Trophoblast cell (in vitro differentiated cells and primary cell): Measurements from ENCODE around the gene ZNF565.
"Not testable (repeated sequence)": the region's sequence is repeated elsewhere in the genome, so short reads cannot be mapped to it uniquely, and the experiment has no call there.

Source experiments
- DNase-seq, 2 donors: peaks; one replicate each; pipeline ENCODE4 v3.0.0-alpha.2; 2016
- H2AFZ ChIP-seq: 2 replicates; pipeline ENCODE4 v1.6.1; 2013; ENCODE audit warnings: low read length, moderate library complexity, mild to moderate bottlenecking; ENCODE audit not compliant: insufficient read depth, poor library complexity
- H2AK5ac ChIP-seq: 2 replicates; pipeline ENCODE4 v1.6.1; 2013; ENCODE audit warnings: mild to moderate bottlenecking, low read length
- H2BK120ac ChIP-seq: 2 replicates; pipeline ENCODE4 v1.6.1; 2013; ENCODE audit warnings: low read length, mild to moderate bottlenecking, moderate library complexity; ENCODE audit not compliant: insufficient read depth, poor library complexity
- H2BK12ac ChIP-seq: 2 replicates; pipeline ENCODE4 v1.6.1; 2013; ENCODE audit warnings: mild to moderate bottlenecking, low read length, moderate library complexity
- H2BK5ac ChIP-seq: 2 replicates; pipeline ENCODE4 v1.6.1; 2013; ENCODE audit warnings: low read length, low read depth, moderate library complexity, mild to moderate bottlenecking; ENCODE audit not compliant: poor library complexity
- H3K14ac ChIP-seq: 2 replicates; pipeline ENCODE4 v1.6.1; 2013; ENCODE audit warnings: mild to moderate bottlenecking, low read length
- H3K18ac ChIP-seq: 2 replicates; pipeline ENCODE4 v1.6.1; 2013; ENCODE audit warnings: mild to moderate bottlenecking, low read length
- H3K23ac ChIP-seq: 2 replicates; pipeline ENCODE4 v1.6.1; 2013; ENCODE audit warnings: low read length
- H3K27ac ChIP-seq: 2 replicates; pipeline ENCODE4 v1.5.1; 2013; ENCODE audit warnings: low read depth, mild to moderate bottlenecking, inconsistent platforms, low read length, moderate library complexity
- H3K27me3 ChIP-seq: 2 replicates; pipeline ENCODE4 v1.6.1; 2013; ENCODE audit warnings: inconsistent platforms, mild to moderate bottlenecking, low read length, moderate library complexity; ENCODE audit not compliant: insufficient read depth
- H3K36me3 ChIP-seq, 2 experiments: 1 replicate in 1 of 2; 2 replicates in 1 of 2; pipeline ENCODE4 v1.6.1; 2013; ENCODE audit warnings: low read length in 2 of 2, mild to moderate bottlenecking in 2 of 2, moderate library complexity in 1 of 2; ENCODE audit not compliant: insufficient read depth in 2 of 2, control insufficient read depth in 1 of 2
- H3K4ac ChIP-seq: 2 replicates; pipeline ENCODE4 v1.6.1; 2013; ENCODE audit warnings: low read depth, mild to moderate bottlenecking, low read length, moderate library complexity
- H3K4me1 ChIP-seq, 2 experiments: 1 replicate in 1 of 2; 2 replicates in 1 of 2; pipeline ENCODE4 v1.6.1; 2013; ENCODE audit warnings: low read length in 2 of 2, mild to moderate bottlenecking in 2 of 2, moderate library complexity in 1 of 2; ENCODE audit not compliant: insufficient read depth in 2 of 2, control insufficient read depth in 1 of 2
- H3K4me2 ChIP-seq: 2 replicates; pipeline ENCODE4 v1.6.1; 2013; ENCODE audit warnings: inconsistent platforms, mild to moderate bottlenecking, low read length, moderate library complexity
- H3K4me3 ChIP-seq: 2 replicates; pipeline ENCODE4 v1.5.1; 2013; ENCODE audit warnings: mild to moderate bottlenecking, low read depth, low read length, inconsistent platforms
- H3K79me1 ChIP-seq: one replicate; pipeline ENCODE4 v1.6.1; 2013; ENCODE audit warnings: low read length
- H3K79me2 ChIP-seq: 2 replicates; pipeline ENCODE4 v1.6.1; 2013; ENCODE audit warnings: low read length, mild to moderate bottlenecking; ENCODE audit not compliant: control insufficient read depth, insufficient read depth, poor library complexity
- H3K9ac ChIP-seq: 2 replicates; pipeline ENCODE4 v1.6.1; 2013; ENCODE audit warnings: mild to moderate bottlenecking, low read length
- H3K9me3 ChIP-seq: 2 replicates; pipeline ENCODE4 v1.6.1; 2013; ENCODE audit warnings: low read depth, mild to moderate bottlenecking, control low read depth, inconsistent platforms, low read length; ENCODE audit not compliant: insufficient read depth
- H4K12ac ChIP-seq: 2 replicates; pipeline ENCODE4 v1.6.1; 2013; ENCODE audit warnings: low read depth, mild to moderate bottlenecking, low read length, moderate library complexity
- H4K8ac ChIP-seq: 2 replicates; pipeline ENCODE4 v1.6.1; 2013; ENCODE audit warnings: low read depth, mild to moderate bottlenecking, low read length, moderate library complexity
- H4K91ac ChIP-seq: one replicate; pipeline ENCODE4 v1.6.1; 2013; ENCODE audit warnings: low read depth, mild to moderate bottlenecking, low read length, moderate library complexity
- WGBS: extraction: QIAGEN DNeasy Blood & Tissue Kit; methylation state at CpG from one replicate; pipeline ENCODE4 v1.1.7; 2013; ENCODE audit warnings: missing lambda C conversion rate; ENCODE audit not compliant: insufficient read length, insufficient coverage; ENCODE audit errors: extremely low coverage; 5-methylcytosine and 5-hydroxymethylcytosine counted together

The ZNF565 gene

DNA sequence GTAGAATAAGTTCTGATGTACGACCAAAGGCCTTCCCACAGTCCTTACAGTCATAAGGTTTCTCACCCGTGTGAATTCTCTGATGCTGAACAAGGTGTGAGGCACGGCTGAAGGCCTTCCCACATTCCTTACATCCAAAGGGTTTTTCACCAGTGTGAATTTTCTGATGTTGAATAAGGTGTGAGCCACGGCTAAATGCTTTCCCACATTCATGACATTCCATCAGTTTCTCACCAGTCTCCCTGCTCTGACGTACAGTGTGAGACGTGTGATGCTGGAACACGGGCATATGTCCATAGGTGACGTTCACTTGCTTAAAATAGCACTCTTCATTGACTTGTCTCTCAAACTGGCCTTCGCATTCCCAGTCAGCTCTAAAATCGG is 31.2 kb downstream of the ZNF565 start:
- WGBS: no CpG with 5 or more reads among the region's 10 CpGs
- Histone ChIP-seq H4K91ac (no peak overlapping the region), H2BK120ac (peak overlapping the region; percentile 62), H3K4me1 (peaks cover 4 to 11% of the 10 kb centered on the region in 2 experiments), H3K4me3 (no peak overlapping the region), H3K9ac (no peak overlapping the region), H3K36me3 (peaks cover 0 to 2% of the 10 kb centered on the region in 2 experiments), H3K18ac (no peak overlapping the region), H3K23ac (no peak overlapping the region), H3K9me3 (no peaks in the 10 kb centered on the region), H2BK12ac (no peak overlapping the region), H3K27ac (peak overlapping the region; percentile 28), H4K8ac (no peak overlapping the region), H4K12ac (no peak overlapping the region), H3K27me3 (no peaks in the 10 kb centered on the region), H3K79me1 (no peaks in the 10 kb centered on the region), H3K4me2 (peak overlapping the region; percentile 25), H2BK5ac (peak overlapping the region; percentile 6), H2AK5ac (no peak overlapping the region), H2AFZ (no peak overlapping the region), H3K4ac (no peak overlapping the region), H3K79me2 (no peaks in the 10 kb centered on the region), H3K14ac (no peak overlapping the region)
- peak; percentile 88 to 89 for DNase-seq

DNA sequence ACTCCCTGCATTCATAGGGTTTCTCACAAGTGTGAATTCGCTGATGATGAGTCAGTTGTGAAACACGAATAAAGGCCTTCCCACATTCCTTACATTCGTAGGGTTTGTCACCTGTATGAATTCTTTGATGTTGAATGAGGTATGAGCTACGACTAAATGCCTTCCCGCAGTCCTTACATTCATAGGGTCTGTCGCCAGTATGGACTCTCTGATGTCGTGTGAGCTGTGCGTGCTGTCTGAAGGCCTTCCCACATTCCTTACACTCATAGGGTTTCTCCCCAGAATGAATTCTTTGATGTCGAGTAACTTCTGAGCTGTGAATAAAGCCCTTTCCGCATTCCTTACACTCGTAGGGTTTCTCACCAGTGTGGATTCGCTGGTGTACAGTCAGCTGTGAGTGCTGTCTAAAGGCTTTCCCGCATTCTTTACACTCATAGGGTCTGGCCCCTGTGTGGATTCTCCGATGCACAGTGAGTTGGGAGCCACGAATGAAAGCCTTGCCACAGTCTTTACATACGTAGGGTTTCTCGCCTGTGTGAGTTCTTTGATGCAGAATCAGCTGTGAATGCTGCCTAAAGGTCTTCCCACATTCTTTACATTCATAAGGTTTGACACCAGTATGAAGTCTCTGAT is 31.7 kb downstream of the ZNF565 start:
- H3K4me3 ChIP-seq: no peak overlapping the region
- H2AK5ac ChIP-seq: no peak overlapping the region
- WGBS: no CpG with 5 or more reads among the region's 17 CpGs

DNA sequence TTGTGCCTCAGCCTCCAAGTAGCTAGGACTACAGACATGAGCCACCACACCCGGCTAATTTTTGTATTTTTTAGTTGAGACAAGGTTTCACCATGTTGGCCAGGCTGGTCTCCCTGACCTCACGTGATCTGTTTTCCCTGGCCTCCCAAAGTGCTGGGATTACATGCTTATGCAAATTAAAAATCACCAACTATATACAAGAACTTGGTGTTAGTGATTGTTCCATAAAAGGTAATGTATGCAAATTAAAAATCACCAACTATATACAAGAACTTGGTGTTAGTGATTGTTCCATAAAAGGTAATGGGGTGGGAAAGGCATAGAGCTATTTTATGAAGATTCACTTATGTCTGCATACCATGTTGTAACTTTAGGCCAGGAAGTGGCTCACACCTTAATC is 35.4 kb downstream of the ZNF565 start:
- not testable (repeated sequence) for H2BK12ac ChIP-seq, H4K91ac ChIP-seq, H2AK5ac ChIP-seq, H3K9ac ChIP-seq, H3K4me3 ChIP-seq, H4K8ac ChIP-seq, H2BK5ac ChIP-seq, H3K79me2 ChIP-seq, H3K4ac ChIP-seq, H3K27ac ChIP-seq, H2BK120ac ChIP-seq, H3K18ac ChIP-seq, H3K79me1 ChIP-seq, H4K12ac ChIP-seq, H3K4me2 ChIP-seq, H3K36me3 ChIP-seq, H2AFZ ChIP-seq, H3K14ac ChIP-seq, H3K27me3 ChIP-seq, H3K9me3 ChIP-seq, H3K23ac ChIP-seq, DNase-seq
- H3K4me1 ChIP-seq: peaks cover 4 to 11% of the 10 kb centered on the region in 2 experiments
- no CpG with 5 or more reads among the region's 2 CpGs for WGBS

More for the DNA sequence above, 31.7 kb downstream of the ZNF565 start:
- Histone ChIP-seq H3K27me3 (no peaks in the 10 kb centered on the region), H3K4ac (no peak overlapping the region), H3K4me2 (peak overlapping the region; percentile 25), H3K79me1 (no peaks in the 10 kb centered on the region), H2BK120ac (no peak overlapping the region), H3K79me2 (no peaks in the 10 kb centered on the region), H3K14ac (no peak overlapping the region), H2BK5ac (peak overlapping the region; percentile 21), H2AFZ (no peak overlapping the region), H4K91ac (no peak overlapping the region), H3K9me3 (no peaks in the 10 kb centered on the region), H3K9ac (no peak overlapping the region), H3K4me1 (peaks cover 4 to 11% of the 10 kb centered on the region in 2 experiments), H3K27ac (peak overlapping the region; percentile 28), H4K8ac (no peak overlapping the region), H2BK12ac (no peak overlapping the region), H3K36me3 (peaks cover 0 to 1% of the 10 kb centered on the region in 2 experiments), H3K18ac (no peak overlapping the region), H4K12ac (no peak overlapping the region), H3K23ac (no peak overlapping the region)
- peak; percentile 91 to 95 for DNase-seq

DNA sequence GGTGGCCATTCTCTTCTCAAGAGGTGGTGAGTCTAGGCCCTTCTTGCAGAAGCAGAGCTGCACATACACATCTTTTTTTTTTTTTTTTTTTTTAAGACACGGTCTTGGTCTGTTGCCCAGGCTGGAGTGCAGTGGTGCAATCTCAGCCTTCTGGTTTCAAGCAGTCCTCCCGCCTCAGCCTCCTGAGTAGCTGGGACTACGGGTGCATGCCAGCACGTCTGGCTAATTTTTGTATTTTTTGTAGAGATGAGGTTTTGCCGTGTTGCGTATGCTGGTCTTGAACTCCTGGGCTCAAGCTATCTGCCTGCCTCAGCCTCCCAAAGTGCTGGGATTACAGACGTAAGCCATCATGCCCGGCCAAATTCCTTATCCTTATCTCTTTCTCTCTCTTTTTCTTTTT is 40.6 kb downstream of the ZNF565 start:
- H3K36me3 ChIP-seq, H2BK12ac ChIP-seq, H3K4me3 ChIP-seq, H2BK5ac ChIP-seq, H4K8ac ChIP-seq, H2AK5ac ChIP-seq, H2BK120ac ChIP-seq, H3K14ac ChIP-seq, H3K4me2 ChIP-seq, H3K4ac ChIP-seq, H3K27ac ChIP-seq, H3K79me2 ChIP-seq, H3K27me3 ChIP-seq, H3K4me1 ChIP-seq, H3K9ac ChIP-seq, H2AFZ ChIP-seq, H3K9me3 ChIP-seq, H3K79me1 ChIP-seq, H3K23ac ChIP-seq, H3K18ac ChIP-seq, H4K12ac ChIP-seq, H4K91ac ChIP-seq: not testable (repeated sequence)
- WGBS: no CpG with 5 or more reads among the region's 8 CpGs
- peak; percentile 50 for DNase-seq
